GM04504 (cell line): ENCODE measurements around the gene ZNF486.
"Not testable (repeated sequence)": the region's sequence is repeated elsewhere in the genome, so short reads cannot be mapped to it uniquely, and the experiment has no call there.

Source experiments
- DNase-seq: peaks from one replicate; pipeline ENCODE4 v3.0.0-alpha.2; 2012; ENCODE audit warnings: low read depth

Gene ZNF486

DNA sequence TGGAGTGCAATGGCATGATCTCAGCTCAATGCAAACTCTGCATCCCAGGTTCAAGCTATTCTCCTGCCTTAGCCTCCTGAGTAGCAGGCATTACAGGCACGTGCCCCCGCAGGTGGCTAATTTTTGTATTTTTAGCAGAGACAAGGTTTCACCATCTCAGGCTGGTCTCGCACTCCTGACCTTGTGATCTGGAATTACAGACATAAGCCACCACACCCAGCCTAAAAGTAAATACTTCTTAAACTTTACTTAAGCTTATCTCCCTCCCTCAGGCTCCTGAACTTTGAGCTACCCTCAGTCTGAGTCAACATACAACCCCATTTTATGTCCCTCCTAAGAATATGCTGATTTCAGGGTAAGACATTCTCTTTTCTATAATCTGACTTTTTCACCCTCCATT lies 66.1 kb downstream of the ZNF486 start:
- DNase-seq: no peak

DNA sequence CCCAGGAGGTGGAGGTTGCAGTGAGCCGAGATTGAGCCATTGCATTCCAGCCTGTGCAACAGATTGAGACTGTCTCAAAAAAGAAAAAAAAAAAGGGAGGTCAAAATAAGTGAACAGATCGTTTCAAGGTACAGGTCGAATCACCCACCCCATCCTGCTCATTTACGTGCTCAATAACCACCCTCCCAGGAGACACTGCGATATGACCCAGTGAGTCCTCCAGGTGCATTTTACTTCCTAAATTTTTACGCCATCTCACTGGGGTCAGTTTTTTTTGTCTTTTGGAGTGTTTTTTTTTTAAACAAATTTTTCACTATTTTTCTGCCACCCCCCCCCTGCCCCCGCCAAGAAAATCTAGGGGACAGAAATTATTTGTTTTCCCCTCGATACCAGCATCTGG lies 68.1 kb downstream of the ZNF486 start:
- no peak for DNase-seq

DNA sequence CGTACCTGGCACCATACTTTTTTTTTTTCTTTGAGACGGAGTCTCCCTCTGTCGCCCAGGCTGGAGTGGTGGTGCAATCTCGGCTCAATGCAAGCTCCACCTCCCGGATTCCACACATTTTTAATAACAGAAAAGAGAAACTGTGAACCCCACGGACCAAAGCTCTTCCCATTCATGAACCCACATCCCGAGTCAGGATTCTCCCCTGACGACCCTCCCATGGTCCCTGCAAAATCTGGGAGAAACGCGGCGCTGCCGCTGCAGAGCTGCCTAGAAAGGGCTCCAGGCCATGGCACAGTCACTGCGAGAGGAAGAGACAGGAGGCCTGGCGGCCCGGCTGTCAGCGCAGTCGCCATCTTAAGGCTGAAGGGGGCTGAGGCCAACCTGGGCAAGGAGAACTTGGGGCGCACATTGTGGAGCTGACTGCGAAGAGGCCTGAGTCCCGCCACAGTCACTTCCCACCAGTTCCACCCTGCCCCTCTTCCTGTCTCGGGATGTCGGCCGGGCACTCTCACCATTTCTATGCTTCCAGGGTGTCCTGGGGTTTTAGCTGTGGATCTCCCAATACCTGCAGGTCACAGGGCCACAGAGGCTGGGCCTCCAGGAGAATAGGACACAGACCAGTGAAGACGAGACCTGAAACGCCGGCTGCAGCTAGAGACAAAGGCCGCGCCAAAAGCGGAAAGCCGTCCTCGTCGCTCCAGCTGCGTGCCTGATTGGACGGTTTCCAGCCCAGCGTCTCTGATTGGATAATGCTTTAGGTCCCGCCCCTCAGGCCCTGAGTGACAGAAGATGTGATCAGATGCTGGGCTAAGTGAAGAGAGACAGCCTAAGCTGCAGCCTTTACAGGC lies 71.0 kb downstream of the ZNF486 start:
- DNase-seq: peak; percentile 76

DNA sequence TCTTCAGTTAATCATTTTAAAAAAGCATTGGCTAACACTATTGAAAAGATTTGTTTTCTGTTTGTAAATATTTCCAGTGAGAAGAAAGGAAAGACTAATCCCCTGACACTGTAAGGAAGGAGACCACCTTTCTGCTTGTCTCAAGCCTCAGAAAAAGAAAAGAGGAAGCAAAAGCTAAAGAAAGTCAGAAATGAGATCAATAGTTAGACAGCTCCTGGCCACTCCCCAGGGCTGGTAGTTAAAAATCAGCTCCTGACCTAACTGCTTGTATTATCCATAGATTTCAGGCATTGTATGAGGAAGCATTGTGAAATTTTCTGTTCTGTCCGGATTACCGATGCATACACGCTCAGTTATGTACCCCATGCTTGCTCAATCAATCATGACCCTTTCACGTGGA lies 76.6 kb downstream of the ZNF486 start:
- DNase-seq: no peak

DNA sequence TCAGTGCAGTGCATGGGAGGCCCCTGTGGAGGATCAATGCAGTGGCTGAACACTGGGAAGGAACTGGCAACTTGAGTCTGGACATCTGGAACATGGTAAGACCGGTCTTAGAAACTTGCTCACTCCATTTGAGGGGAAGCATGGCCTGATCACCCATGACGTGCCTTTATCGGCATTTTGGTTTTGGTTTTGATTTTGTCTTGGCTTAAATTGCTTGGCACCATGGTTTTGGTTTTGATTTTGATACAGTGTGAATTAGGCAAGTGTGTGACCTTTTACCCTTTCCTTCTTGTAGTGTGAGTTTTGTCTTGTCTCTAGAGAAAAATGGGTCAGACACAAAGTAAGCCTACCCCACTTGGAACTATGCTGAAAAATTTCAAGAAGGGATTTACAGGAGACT lies 77.3 kb downstream of the ZNF486 start:
- DNase-seq: no peak

DNA sequence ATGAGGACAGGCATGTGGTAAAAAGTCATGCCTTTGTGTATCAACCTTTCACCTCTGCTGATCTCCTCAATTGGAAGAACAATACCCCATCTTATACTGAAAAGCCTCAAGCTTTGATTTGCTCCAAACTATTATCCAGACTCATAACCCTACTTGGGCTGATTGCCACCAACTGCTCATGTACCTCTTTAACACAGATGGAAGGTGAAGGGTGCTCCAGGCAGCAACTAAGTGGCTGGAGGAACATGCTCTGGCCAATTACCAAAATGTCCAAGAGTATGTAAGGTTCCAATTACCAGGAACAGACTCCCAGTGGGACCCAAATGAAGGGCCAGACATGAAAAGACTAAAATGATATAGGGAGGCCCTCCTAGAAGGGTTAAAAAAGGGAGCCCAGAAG lies 78.3 kb downstream of the ZNF486 start:
- no peak for DNase-seq

GRCh38 chr19:20247016-20247683 lies 80.1 kb downstream of the ZNF486 start:
- DNase-seq: peak; percentile 8

GRCh38 chr19:20248258-20248657 lies 81.2 kb downstream of the ZNF486 start:
- DNase-seq: not testable (repeated sequence)
